Measurements from ENCODE around the gene CAMSAP1.

CAMSAP1 gene

GRCh38 chr9:135835131-135835530, 72.2 kb downstream of the CAMSAP1 start:
- DNase-seq (ENCODE audit: low read depth), result no peak

DNA sequence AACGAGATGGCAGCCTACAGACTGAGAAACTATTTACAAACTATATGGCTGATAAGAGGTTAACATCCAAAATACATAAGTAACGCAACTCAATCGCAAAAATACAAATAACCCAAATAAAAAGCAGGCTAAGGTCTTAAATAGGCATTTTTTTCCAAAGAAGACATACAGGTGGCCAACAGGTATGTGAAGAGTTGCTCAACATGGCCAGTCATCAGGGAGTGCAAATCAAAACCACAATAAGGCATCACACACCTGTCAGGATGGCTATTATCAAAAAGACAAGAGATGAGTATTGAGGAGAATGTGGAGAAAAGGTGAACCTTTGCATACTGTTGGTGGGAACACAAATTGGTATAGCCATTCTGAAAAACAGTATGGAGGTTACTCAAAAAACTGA, 73.5 kb downstream of the CAMSAP1 start:
- no peak for DNase-seq (ENCODE audit: low read depth)

GRCh38 chr9:135830496-135830895, 76.8 kb downstream of the CAMSAP1 start:
- no peak for DNase-seq (ENCODE audit: low read depth)

DNA sequence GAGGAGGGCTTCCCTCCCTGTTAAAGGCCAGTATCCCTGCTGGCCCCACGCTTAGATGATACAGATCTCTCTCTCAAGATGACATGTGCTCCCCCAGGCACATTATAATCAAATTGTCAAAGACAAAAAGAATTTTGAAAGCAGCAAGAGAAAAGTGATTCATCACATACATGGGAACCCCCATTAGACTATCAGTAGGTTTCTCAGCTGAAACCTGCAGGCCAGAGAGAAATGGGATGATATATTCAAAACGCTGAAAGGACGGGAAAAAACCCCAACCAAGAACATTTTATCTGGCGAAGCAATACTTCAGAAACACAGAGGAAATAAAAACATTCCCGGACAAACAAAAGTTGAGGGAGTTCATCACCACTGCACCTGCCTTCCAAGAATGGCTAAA, 78.7 kb downstream of the CAMSAP1 start:
- DNase-seq (ENCODE audit: low read depth), result no peak

DNA sequence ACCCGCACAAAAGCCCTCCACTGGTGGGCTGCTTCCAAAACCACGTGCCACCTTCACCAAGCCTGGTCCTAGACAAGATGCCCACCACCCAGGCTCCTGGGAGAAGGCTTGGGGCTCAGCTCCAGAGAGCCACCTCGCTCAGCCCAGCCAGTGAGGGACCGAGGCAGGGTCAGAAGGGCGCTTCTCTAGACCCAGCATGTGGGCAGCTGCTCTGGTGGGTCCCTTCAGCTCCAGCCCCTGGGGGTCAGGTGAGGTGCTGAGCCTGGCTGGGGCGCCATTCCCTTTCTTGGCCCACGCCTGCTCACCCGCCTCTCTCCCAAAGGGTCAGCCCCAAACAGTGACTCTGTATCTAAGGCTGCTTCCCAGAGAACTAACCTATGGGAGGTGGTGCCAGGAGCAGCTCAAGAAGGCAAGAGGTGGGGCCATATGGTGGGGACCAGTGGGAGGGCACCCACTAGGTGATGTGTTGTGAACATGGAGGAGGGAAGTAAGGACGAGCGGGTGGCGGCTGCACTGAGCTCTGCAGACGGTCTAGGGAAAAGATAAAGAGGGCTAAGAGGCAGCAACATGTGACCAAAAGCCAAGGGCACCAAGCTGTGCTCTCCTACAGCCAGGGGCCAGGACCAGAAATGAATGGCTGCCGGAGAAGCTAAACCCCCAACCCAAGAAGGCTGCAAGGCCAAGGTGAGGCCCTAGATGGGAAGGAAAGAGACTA, 79.3 kb downstream of the CAMSAP1 start:
- DNase-seq (ENCODE audit: low read depth), result no peak

GRCh38 chr9:135827301-135827700, 80.0 kb downstream of the CAMSAP1 start:
- no peak for DNase-seq (ENCODE audit: low read depth)

DNA sequence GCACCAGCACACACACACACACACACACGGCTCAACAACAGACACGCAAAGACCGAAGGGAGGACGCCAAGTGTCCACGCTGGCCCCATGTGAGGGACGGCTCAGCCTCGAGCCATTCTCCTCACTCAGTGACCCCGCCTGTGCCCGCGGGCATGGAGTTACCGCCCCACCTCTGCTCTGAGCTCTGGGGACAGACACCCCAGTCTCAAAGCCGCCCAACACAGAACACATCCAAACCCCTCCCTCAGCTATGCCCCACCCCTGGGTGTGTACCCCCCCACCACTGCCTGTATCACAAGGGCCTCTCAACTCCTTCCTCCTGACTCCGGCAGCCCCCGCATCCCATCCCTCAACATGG, 81.2 kb downstream of the CAMSAP1 start:
- no peak for DNase-seq (ENCODE audit: low read depth)

DNA sequence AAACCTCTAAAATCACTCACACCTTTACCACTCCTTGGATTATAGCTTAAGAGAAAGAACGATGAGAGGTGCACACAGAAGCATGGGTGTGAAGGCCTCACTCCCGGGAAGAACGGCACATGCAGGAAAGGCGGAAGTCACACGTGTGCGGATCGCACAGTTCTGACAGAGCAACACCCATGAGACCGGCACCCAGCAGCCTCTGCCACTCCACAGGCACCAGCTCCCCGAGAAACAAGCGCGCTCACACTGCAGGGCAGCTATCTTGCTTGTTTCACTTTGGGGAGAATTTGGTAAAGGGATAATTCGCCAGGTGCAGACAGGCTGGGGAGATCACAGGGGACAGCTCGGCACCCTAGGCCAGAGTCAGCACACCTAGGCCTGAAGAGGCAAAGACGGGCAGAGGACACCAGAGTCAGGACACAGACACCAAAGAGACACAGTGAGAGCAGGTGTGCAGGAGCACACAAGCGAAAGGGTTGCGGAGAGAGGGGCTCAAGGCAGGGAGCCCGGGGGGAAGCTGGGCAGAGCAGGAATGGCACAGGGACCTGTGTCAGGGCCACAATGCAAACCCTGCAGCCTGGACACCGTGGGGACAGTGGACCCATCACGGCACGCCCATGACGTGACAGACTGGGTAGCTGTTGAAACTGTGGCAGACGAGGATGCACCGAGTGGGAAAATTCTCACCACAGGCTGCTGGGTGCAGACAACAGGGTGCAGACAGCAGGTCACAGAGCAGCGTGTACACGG, 81.7 kb downstream of the CAMSAP1 start:
- no peak for DNase-seq (ENCODE audit: low read depth)

DNA sequence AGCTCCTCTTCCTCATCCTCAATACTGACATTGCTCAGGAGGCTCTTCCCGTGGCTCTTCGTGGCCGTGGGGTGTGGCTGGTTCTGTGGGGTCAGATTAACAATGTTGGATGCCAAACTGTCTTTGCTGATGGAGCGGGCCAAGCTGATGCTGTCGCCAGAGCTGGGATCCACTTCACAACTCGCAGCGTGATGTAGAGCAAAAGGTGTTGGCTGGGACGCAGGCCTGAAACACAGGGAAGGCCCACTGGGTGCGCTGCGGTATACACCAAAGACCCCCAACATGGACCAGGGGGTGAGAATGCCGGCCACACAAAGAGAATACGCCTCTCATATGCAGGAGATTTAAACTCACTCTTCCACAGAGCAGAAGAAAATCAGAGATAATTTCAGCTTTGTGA, 84.3 kb downstream of the CAMSAP1 start:
- DNase-seq (ENCODE audit: low read depth), result no peak

DNA sequence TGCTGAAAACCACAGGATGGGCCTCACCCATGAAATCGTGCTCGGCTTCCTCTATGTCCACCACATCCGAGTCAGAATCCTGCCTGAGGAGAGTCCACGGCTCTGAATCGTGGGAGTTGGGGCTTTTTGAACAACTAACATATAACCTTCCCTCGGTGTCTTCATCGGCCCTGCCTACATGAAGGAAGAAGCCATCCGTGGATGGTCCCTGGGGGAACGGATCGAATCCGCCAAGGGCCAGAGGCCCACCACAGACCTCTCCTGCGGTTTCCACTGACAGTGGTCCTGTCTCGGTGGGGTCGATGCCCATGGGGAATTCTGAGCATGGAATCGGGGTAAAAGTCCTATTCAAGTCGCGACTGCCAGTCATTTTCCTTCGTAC, 85.0 kb downstream of the CAMSAP1 start:
- no peak for DNase-seq (ENCODE audit: low read depth)

GRCh38 chr9:135821733-135822373, 85.5 kb downstream of the CAMSAP1 start:
- DNase-seq (ENCODE audit: low read depth), result no peak

DNA sequence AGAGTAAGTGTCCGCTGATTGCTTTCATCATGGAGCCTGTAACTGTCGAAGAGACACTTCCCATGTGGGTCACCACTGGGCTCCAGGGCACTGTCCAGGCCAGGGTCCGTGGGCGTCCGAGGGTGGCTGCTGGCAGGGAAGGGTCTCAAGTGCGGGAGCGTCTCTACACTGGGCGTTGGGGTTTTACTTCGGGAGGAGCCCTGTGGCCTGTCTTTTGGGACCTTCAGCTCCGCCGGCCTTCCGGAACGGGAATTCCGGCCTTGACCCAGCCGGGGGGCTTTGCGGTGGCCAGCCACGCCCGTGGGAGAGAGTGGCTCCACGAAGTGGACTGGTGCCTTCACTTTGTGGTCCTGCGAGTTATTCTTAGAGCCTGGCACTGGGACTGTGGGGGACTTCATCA, 86.2 kb downstream of the CAMSAP1 start:
- DNase-seq (ENCODE audit: low read depth), result no peak

DNA sequence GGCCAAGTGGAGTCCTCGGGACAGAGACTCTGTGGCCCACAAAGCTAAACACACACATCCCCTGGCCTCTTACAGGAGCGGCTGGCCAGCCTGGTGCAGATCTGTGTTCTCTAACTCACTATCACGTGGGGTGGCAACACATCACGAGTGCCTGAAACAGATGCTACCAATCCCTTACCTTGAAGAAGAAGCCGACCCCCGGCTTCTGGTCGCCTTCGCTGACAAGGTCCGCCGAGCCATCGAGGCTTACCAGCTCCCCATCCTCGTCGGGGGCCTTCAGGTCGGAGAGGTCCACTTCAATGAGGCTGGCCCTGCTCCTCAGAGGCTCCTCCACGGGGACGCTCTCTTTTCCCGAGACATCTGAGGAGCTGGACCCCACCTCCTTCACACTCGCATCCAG, 86.7 kb downstream of the CAMSAP1 start:
- DNase-seq (ENCODE audit: low read depth), result no peak

DNA sequence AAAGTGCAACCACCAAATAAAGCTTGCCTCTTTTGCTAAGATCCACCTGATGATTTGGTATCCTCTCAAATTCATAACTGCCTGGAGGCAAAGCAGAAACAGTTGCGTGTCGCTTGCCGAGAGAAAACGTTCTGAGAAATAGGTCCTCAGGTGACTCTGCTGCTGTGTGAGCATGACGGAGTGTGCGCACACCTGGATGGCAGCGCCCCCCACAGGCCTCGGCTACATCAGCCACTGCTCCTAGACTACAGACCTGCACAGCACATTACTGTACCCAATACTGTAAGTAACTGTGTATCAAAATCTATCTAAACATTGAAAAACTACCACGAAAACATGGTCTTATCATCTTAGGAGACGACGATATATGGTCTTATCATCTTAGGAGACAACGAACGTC, 87.4 kb downstream of the CAMSAP1 start:
- no peak for DNase-seq (ENCODE audit: low read depth)

- DNase-seq (ENCODE audit: low read depth), result no peak
Observed at GRCh38 chr9:135818718-135819475, 88.4 kb downstream of the CAMSAP1 start.

DNA sequence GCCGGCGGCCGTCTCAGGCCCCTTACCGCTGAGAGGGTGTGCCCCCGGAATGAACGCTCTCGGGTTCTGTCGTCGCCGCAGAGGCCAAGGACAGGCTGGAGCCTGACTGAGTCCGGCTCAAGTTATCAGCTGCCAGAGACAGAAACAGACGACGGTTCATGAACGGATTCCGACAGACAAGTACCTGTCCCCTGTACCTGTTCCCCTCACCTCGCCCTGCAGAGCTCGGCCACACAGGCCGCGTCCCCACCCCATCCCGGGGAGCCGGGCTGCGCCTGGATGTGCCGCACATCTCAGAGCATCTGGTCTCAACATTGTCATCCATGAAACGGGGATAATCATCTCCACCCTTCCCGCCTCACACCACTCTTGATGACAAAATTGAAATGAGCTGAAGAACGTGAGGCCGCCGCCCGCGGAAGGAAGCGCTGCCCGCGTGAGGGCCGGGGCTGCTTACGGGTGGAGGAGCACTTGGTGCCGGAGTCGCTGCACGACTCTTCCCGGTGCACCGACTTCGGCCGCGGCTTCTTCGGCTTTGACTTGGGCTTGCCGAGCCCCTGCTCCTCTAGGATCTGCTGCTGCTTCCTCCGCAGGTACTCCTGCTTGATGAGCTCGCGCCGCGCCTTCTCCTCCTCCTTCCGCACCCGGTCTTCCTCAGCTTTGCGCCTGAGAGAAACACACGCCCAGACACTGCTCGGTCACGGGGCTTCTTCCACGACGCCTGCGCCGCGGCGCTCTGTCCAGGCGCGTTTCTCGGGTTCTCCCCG, 89.2 kb downstream of the CAMSAP1 start:
- DNase-seq (ENCODE audit: low read depth), result no peak

GRCh38 chr9:135816651-135816970, 90.7 kb downstream of the CAMSAP1 start:
- DNase-seq (ENCODE audit: low read depth), result no peak

DNA sequence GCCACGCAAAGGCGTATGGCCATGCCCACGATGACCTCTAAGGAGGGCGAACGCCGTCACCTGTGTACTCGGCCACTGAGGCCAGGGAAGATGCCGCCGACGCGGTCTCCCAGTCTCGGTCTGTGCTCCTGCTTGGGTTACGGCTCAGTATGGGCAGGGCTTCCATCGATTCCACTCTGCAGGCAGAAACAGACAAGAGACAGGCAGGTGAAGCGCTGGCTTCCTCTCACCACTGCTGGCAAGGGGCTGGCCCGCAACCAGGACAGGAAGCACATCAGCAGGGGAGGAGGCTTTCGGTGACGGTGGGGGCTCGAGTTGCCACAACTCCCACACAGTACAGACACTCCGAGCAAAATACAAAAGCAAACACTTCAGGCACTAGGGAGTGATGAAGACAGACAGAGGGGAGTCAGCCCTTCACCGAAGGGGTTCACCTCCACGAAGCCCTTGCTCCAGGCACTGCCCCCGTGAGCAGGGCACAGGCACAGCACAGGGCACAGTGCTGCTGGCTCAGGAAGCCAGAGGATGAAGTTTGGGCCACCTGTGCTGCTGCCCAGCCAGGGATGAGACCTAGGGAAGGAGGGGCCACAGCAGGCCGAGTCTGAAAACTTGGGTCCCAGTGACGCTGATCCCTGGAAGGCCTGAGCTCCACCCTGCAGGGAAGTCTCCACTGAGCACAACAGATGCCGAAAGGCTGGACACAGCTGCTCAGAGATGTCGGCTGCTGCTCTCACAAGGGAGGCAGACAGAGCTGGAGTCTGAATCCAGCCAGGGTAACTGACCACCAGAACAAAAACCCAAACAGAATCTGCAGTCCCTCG, 91.3 kb downstream of the CAMSAP1 start:
- DNase-seq (ENCODE audit: low read depth), result no peak

- DNase-seq (ENCODE audit: low read depth), result no peak
Observed at GRCh38 chr9:135815413-135815812, 91.9 kb downstream of the CAMSAP1 start.

- no peak for DNase-seq (ENCODE audit: low read depth)
Observed at GRCh38 chr9:135814421-135815095, 92.8 kb downstream of the CAMSAP1 start.

All from activated T-helper 1 cell treated with Interleukin-2 at 50 U/mL for 16 hours (primary cell).